GM18505 (cell line): ENCODE results near the gene MFNG.
A peak's percentile ranks its signal among the peaks of the same experiment; 100 is the strongest.

Source experiments
- ATAC-seq: cut with Tn5 transposase; IDR thresholded peaks from one replicate; pipeline ENCODE4 v1.9.1; 2021; ENCODE audit not compliant: unreplicated experiment
- POLR2A ChIP-seq: IDR thresholded peaks from 4 replicates; pipeline ENCODE4 v1.6.1; 2011; ENCODE audit warnings: borderline replicate concordance; ENCODE audit not compliant: insufficient read depth, insufficient read length; ENCODE audit errors: extremely low read depth

MFNG gene

GRCh38 chr22:37485395-37486223 lies 575 bp downstream of the MFNG start:
- ATAC-seq, result peak; percentile 11
- TF ChIP-seq POLR2A, result no peak

- TF ChIP-seq POLR2A, result peak; percentile 82
- ATAC-seq, result no peak
Observed at GRCh38 chr22:37484480-37485394, 1.4 kb downstream of the MFNG start.

- no peak for ATAC-seq
- TF ChIP-seq POLR2A, result no peak
Observed at GRCh38 chr22:37483050-37483449, 3.1 kb downstream of the MFNG start.

- ATAC-seq, result no peak
- TF ChIP-seq POLR2A, result no peak
Observed at GRCh38 chr22:37482244-37482643, 3.9 kb downstream of the MFNG start.

GRCh38 chr22:37481347-37481907 lies 4.8 kb downstream of the MFNG start:
- ATAC-seq, result no peak
- no peak for TF ChIP-seq POLR2A

- TF ChIP-seq POLR2A, result no peak
- no peak for ATAC-seq
Observed at GRCh38 chr22:37480387-37481346, 5.5 kb downstream of the MFNG start.

GRCh38 chr22:37479196-37479595 lies 7.0 kb downstream of the MFNG start:
- ATAC-seq, result no peak
- TF ChIP-seq POLR2A, result no peak

GRCh38 chr22:37476389-37477329 lies 9.5 kb downstream of the MFNG start:
- TF ChIP-seq POLR2A, result no peak
- ATAC-seq, result no peak

- ATAC-seq, result no peak
- no peak for TF ChIP-seq POLR2A
Observed at GRCh38 chr22:37474447-37475090, 11.6 kb downstream of the MFNG start.

GRCh38 chr22:37473437-37473946 lies 12.7 kb downstream of the MFNG start:
- no peak for TF ChIP-seq POLR2A
- ATAC-seq, result no peak
